Skeletal muscle tissue (tissue), 4 donors: ENCODE results near the gene FGF8. TPM values are rescaled to one million over a fixed set of nuclear protein-coding genes. Genes with fewer than 3 reads are reported as not detected.

Experiments used
- H3K27ac ChIP-seq: one replicate; pipeline ENCODE4 v1.7.0; 2013; ENCODE audit warnings: mild to moderate bottlenecking, low read depth, low read length, inconsistent platforms
- H3K27me3 ChIP-seq, 3 donors: one replicate each; pipeline ENCODE4 v1.7.0; 2013; ENCODE audit warnings: low read length in 3 of 3; ENCODE audit not compliant: control insufficient read depth in 3 of 3, insufficient read depth in 3 of 3
- H3K36me3 ChIP-seq, 3 donors: one replicate each; pipeline ENCODE4 v1.7.0; 2013; ENCODE audit warnings: low read length in 3 of 3; ENCODE audit not compliant: control insufficient read depth in 3 of 3, insufficient read depth in 3 of 3
- H3K4me1 ChIP-seq, 3 donors: one replicate each; pipeline ENCODE4 v1.7.0; 2013; ENCODE audit warnings: low read length in 3 of 3, mild to moderate bottlenecking in 3 of 3; ENCODE audit not compliant: control insufficient read depth in 3 of 3, insufficient read depth in 3 of 3
- H3K4me3 ChIP-seq, 3 donors: one replicate each; pipeline ENCODE4 v1.7.0; 2013; ENCODE audit warnings: low read length in 3 of 3
- H3K9ac ChIP-seq, 3 donors: one replicate each; pipeline ENCODE4 v1.7.0; 2013; ENCODE audit warnings: low read length in 3 of 3, mild to moderate bottlenecking in 3 of 3, moderate library complexity in 2 of 3, low read depth in 1 of 3
- H3K9me3 ChIP-seq, 3 donors: one replicate each; pipeline ENCODE4 v1.7.0; 2013; ENCODE audit warnings: low read length in 3 of 3; ENCODE audit not compliant: control insufficient read depth in 3 of 3
- total RNA-seq: library from RNA; depleted of rRNA; stranded (reverse); fragments of >200 nt; gene quantifications from one replicate; pipeline ENCODE4 v1.2.3, GENCODE V29; 2014
- donor health status: Osteomylitis.

The FGF8 gene
- total RNA-seq, 1 donor from 2014 or later: 0.52 TPM

- H3K4me3 ChIP-seq: no peak overlapping the region
- H3K27ac ChIP-seq: no peak overlapping the region
- no peaks in the 10 kb centered on the region for H3K9me3 ChIP-seq
- peaks cover 37 to 71% (median 59%) of the 10 kb centered on the region in 3 donors for H3K27me3 ChIP-seq
- no peaks in the 10 kb centered on the region for H3K36me3 ChIP-seq
- no peaks in the 10 kb centered on the region for H3K4me1 ChIP-seq
- H3K9ac ChIP-seq: no peak overlapping the region
These were observed 6.3 kb downstream of the FGF8 start for GRCh38 chr10:101769541-101770180.

DNA sequence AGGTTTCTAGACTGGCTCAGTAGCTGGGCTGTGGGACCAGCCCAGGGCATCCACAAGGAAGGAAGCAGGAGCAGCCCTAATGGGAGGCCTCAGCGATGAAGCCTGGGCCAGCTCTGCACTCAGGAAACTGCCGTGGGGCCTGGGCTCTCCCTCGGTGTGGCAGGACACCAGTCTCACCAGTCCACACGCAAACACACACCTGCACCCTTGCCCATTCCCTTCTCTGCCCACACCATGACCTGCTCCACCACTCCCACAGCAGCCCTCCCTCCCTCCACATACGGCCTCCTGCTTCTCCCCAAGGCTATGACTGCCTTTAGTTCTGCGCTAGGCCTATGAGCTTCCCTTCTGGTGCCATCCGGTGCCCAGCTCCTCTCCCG lies 7.1 kb downstream of the FGF8 start:
- Histone ChIP-seq H3K27me3 (peaks cover 31 to 65% (median 50%) of the 10 kb centered on the region in 3 donors), H3K4me3 (no peak overlapping the region), H3K4me1 (no peaks in the 10 kb centered on the region), H3K9me3 (no peaks in the 10 kb centered on the region), H3K27ac (no peak overlapping the region), H3K9ac (no peak overlapping the region), H3K36me3 (no peaks in the 10 kb centered on the region)

GRCh38 chr10:101767966-101768790 lies 7.7 kb downstream of the FGF8 start:
- H3K4me3 ChIP-seq: no peak overlapping the region
- H3K27me3 ChIP-seq: peaks cover 27 to 63% (median 45%) of the 10 kb centered on the region in 3 donors
- H3K36me3 ChIP-seq: no peaks in the 10 kb centered on the region
- H3K4me1 ChIP-seq: no peaks in the 10 kb centered on the region
- no peaks in the 10 kb centered on the region for H3K9me3 ChIP-seq
- H3K27ac ChIP-seq: no peak overlapping the region
- no peak overlapping the region for H3K9ac ChIP-seq

- H3K27me3 ChIP-seq: peaks cover 21 to 61% (median 39%) of the 10 kb centered on the region in 3 donors
These were observed 8.3 kb downstream of the FGF8 start for GRCh38 chr10:101767600-101767945.

DNA sequence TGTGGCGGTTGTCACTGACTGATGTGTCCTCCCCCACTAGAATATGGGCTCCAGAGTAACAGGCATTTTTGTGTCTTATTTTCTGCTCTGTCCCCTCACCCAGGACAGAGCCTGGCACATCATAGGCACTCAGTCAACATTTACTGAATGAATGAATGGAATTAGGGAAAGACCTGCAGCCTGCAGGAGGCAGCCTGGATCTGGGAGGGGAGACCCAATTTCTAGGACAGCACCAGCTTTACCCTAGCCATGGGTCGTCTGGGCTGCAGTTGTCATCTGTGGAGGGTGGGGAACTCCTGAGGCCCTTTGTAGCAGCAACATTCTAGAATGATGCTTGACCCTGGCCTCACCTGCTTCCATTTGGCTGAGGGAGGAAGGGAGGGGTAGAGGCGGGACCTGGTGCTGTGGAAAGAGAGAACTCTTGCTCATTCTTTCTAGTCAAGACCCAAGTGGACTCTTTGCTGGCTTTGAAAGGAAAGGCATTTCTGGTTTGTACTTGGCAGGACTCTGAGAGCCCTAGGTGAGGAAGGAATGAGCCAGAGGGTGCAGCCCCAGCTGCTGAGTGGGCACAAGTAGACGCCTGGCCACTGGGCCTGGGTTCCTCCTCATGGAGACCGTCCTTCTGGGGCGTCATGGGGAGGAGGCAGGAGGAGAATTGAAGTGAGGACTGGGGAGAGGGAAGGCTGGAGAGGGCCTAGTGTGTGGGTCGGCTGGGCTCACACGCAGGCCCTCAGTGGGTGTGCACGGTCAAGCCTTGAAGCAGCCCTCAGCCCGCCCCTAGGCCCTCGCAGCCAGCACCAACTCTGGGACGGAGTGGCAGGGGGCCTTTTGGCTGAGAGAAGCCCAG lies 8.9 kb downstream of the FGF8 start:
- H3K9me3 ChIP-seq: no peaks in the 10 kb centered on the region
- no peaks in the 10 kb centered on the region for H3K36me3 ChIP-seq
- H3K9ac ChIP-seq: no peak overlapping the region
- H3K27ac ChIP-seq: no peak overlapping the region
- H3K4me1 ChIP-seq: no peaks in the 10 kb centered on the region
- no peak overlapping the region for H3K4me3 ChIP-seq
- peaks cover 15 to 56% (median 33%) of the 10 kb centered on the region in 3 donors for H3K27me3 ChIP-seq

More at GRCh38 chr10:101767600-101767945, 8.3 kb downstream of the FGF8 start:
- H3K9me3 ChIP-seq: no peaks in the 10 kb centered on the region
- H3K27ac ChIP-seq: no peak overlapping the region
- no peak overlapping the region for H3K4me3 ChIP-seq
- no peaks in the 10 kb centered on the region for H3K4me1 ChIP-seq
- H3K9ac ChIP-seq: no peak overlapping the region
- no peaks in the 10 kb centered on the region for H3K36me3 ChIP-seq

- no peak overlapping the region for H3K4me3 ChIP-seq
- no peaks in the 10 kb centered on the region for H3K4me1 ChIP-seq
- H3K27me3 ChIP-seq: peaks cover 13 to 60% (median 31%) of the 10 kb centered on the region in 3 donors
- no peaks in the 10 kb centered on the region for H3K36me3 ChIP-seq
- H3K9ac ChIP-seq: no peak overlapping the region
- H3K27ac ChIP-seq: no peak overlapping the region
- H3K9me3 ChIP-seq: no peaks in the 10 kb centered on the region
These were observed 9.6 kb downstream of the FGF8 start for GRCh38 chr10:101766306-101766705.

- Histone ChIP-seq H3K36me3 (no peaks in the 10 kb centered on the region), H3K9me3 (no peaks in the 10 kb centered on the region), H3K27me3 (peaks cover 7 to 42% (median 13%) of the 10 kb centered on the region in 3 donors), H3K4me3 (no peak overlapping the region), H3K4me1 (peaks cover 0 to 4% (median 0%) of the 10 kb centered on the region in 3 donors), H3K9ac (no peak overlapping the region), H3K27ac (no peak overlapping the region)
These were observed 12.6 kb downstream of the FGF8 start for GRCh38 chr10:101763141-101763846.

- Histone ChIP-seq H3K27ac (no peak overlapping the region), H3K36me3 (no peaks in the 10 kb centered on the region), H3K9ac (no peak overlapping the region), H3K27me3 (peaks cover 7 to 41% (median 11%) of the 10 kb centered on the region in 3 donors), H3K9me3 (no peaks in the 10 kb centered on the region), H3K4me1 (peaks cover 0 to 8% (median 0%) of the 10 kb centered on the region in 3 donors), H3K4me3 (no peak overlapping the region)
These were observed 13.2 kb downstream of the FGF8 start for GRCh38 chr10:101762736-101763135.

- H3K9ac ChIP-seq: no peak overlapping the region
- no peaks in the 10 kb centered on the region for H3K36me3 ChIP-seq
- H3K4me3 ChIP-seq: no peak overlapping the region
- peaks cover 5 to 37% (median 12%) of the 10 kb centered on the region in 3 donors for H3K27me3 ChIP-seq
- peaks cover 0 to 8% (median 0%) of the 10 kb centered on the region in 3 donors for H3K4me1 ChIP-seq
- no peak overlapping the region for H3K27ac ChIP-seq
- H3K9me3 ChIP-seq: no peaks in the 10 kb centered on the region
These were observed 14.7 kb downstream of the FGF8 start for GRCh38 chr10:101761226-101761625.
